Measurements from ENCODE around the gene LRRC49. TPM values are rescaled to one million over a fixed set of nuclear protein-coding genes. Genes with fewer than 3 reads are reported as not detected.

The LRRC49 gene
- polyA plus RNA-seq, 1 donor (not counting 4 experiments of a cell fraction or from before 2014, with no cell fraction given): 9.9 TPM

DNA sequence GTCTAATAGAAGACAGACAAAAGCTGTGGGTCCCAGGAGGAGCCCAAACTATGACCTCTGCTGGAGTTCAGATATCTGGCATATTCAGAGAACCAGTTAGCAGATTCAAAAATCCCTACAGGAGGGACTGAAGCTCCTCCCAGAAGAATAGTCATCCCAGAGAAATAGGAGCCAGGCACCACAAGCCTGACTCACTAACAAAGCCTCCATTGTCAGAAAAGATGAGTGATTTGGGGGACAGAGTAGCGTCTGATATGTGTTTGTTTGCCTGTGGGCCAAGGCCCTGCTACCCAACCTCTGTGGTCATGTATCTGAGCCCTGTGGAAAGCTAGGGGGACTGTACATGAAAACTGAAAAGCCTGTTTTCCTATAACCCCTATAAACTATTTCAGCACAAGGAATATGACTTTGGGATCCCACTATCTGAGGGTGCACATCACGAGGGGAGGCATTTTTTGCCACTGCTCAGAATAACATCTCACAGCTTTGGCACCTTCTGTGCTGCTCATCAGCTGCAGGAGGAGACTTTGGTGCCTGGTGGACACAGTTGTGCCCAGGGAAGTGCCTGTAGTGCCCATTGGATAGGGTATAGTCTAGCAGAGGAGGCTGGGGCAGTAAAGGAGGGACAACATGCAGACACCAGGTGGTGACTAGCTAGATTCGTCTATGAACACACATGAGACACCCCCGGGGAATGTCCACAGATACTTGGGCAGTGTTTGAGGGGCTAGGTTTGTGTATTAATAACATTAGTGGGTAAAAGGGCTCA is 29.0 kb upstream of the LRRC49 start:
- no peaks in the 10 kb centered on the region for H3K27me3 ChIP-seq (ENCODE audit: control insufficient read depth, extremely low read depth, insufficient read depth, low read length)
- no peaks in the 10 kb centered on the region for H4K20me1 ChIP-seq (ENCODE audit: control insufficient read depth, extremely low read depth, insufficient read depth, low read length)
- no peak for TF ChIP-seq EZH2 (IDR thresholded peaks at IDR 0.05; ENCODE audit: low read length)
- TF ChIP-seq, protein P1, sequence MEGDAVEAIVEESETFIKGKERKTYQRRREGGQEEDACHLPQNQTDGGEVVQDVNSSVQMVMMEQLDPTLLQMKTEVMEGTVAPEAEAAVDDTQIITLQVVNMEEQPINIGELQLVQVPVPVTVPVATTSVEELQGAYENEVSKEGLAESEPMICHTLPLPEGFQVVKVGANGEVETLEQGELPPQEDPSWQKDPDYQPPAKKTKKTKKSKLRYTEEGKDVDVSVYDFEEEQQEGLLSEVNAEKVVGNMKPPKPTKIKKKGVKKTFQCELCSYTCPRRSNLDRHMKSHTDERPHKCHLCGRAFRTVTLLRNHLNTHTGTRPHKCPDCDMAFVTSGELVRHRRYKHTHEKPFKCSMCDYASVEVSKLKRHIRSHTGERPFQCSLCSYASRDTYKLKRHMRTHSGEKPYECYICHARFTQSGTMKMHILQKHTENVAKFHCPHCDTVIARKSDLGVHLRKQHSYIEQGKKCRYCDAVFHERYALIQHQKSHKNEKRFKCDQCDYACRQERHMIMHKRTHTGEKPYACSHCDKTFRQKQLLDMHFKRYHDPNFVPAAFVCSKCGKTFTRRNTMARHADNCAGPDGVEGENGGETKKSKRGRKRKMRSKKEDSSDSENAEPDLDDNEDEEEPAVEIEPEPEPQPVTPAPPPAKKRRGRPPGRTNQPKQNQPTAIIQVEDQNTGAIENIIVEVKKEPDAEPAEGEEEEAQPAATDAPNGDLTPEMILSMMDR (optimal IDR thresholded peaks at IDR 0.05 in 1 of 3, IDR thresholded peaks at IDR 0.05 in 1 of 3, conservative IDR thresholded peaks at IDR 0.05 in 1 of 3; ENCODE audit: extremely low read depth in 1 of 3, insufficient read depth in 2 of 3, low read length in 3 of 3): no peak
- DNase-seq (ENCODE audit: low read depth, low spot score) (peak; percentile 49), FAIRE-seq (peak; percentile 98)
- H3K4me1 ChIP-seq (ENCODE audit: control insufficient read depth, extremely low read depth, insufficient read depth, low read length): peaks cover 25% of the 10 kb centered on the region
- peak overlapping the region; percentile 58 for H3K4me2 ChIP-seq (ENCODE audit: control insufficient read depth, extremely low read depth, insufficient read depth, low read depth, low read length)
- H3K9me3 ChIP-seq (ENCODE audit: control insufficient read depth, low read depth, low read length): no peaks in the 10 kb centered on the region
- H2AFZ ChIP-seq (ENCODE audit: control insufficient read depth, low read length): no peak overlapping the region
- H3K9me1 ChIP-seq (ENCODE audit: control insufficient read depth, extremely low read depth, insufficient read depth, low read length): no peaks in the 10 kb centered on the region
- no peak overlapping the region for H3K4me3 ChIP-seq (ENCODE audit: control insufficient read depth in 2 of 3, extremely low read depth in 1 of 3, insufficient read depth in 2 of 3, low read depth in 1 of 3, low read length in 3 of 3)
- H3K9ac ChIP-seq (ENCODE audit: control insufficient read depth, extremely low read depth, insufficient read depth, low read length): peak overlapping the region; percentile 8
- dilution Hi-C loops (cut with MboI; ENCODE audit: extremely low pct_ligation_motif_present, low sequenced_read_pairs): no loop called here
- H3K79me2 ChIP-seq (ENCODE audit: control insufficient read depth, insufficient read depth, low read length): no peaks in the 10 kb centered on the region
- H3K36me3 ChIP-seq (ENCODE audit: control insufficient read depth in 2 of 2, extremely low read depth in 1 of 2, insufficient read depth in 2 of 2, low read length in 2 of 2): no peaks in the 10 kb centered on the region
- peak overlapping the region; percentile 75 for H3K27ac ChIP-seq (ENCODE audit: control insufficient read depth, insufficient read depth, low read length)

DNA sequence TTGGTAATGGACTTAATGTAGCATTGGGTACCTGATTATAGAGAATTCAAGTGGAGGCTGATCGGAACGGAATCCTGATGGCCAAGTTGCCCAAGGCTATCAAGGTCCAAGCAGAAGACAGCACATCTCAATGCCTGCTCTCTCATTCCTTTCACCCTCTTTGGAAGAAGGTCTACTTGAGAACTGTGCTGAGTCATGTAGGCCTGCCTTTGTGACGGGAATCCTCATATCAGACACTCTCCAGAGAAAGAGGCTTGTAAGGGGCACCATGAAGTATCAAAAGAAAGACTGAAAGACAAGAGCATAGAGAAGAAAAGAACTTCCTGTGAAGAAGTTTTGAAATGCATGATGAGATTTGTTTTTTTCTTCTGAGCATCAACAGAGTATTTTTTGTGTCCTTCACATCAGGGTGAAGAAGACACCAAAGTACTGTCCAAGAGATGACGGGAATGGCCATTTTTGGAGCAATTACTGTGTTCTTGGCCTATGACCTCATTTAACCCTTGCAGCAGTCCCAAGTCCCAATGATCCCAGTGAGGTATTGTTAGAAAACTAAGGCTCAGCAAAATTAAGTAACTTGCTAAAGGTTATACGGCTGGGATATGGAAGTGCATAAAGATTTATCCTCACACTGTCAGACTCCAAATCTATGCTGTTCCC is 25.5 kb upstream of the LRRC49 start:
- Histone ChIP-seq H3K9me1 (ENCODE audit: control insufficient read depth, extremely low read depth, insufficient read depth, low read length) (no peaks in the 10 kb centered on the region), H3K79me2 (ENCODE audit: control insufficient read depth, insufficient read depth, low read length) (no peaks in the 10 kb centered on the region), H3K4me3 (ENCODE audit: control insufficient read depth in 2 of 3, extremely low read depth in 1 of 3, insufficient read depth in 2 of 3, low read depth in 1 of 3, low read length in 3 of 3) (no peak overlapping the region), H3K9me3 (ENCODE audit: control insufficient read depth, low read depth, low read length) (no peaks in the 10 kb centered on the region), H3K36me3 (ENCODE audit: control insufficient read depth in 2 of 2, extremely low read depth in 1 of 2, insufficient read depth in 2 of 2, low read length in 2 of 2) (no peaks in the 10 kb centered on the region), H4K20me1 (ENCODE audit: control insufficient read depth, extremely low read depth, insufficient read depth, low read length) (no peaks in the 10 kb centered on the region), H3K4me1 (ENCODE audit: control insufficient read depth, extremely low read depth, insufficient read depth, low read length) (peaks cover 25% of the 10 kb centered on the region), H3K4me2 (ENCODE audit: control insufficient read depth, extremely low read depth, insufficient read depth, low read depth, low read length) (no peak overlapping the region), H3K27me3 (ENCODE audit: control insufficient read depth, extremely low read depth, insufficient read depth, low read length) (no peaks in the 10 kb centered on the region), H2AFZ (ENCODE audit: control insufficient read depth, low read length) (no peak overlapping the region), H3K27ac (ENCODE audit: control insufficient read depth, insufficient read depth, low read length) (no peak overlapping the region), H3K9ac (ENCODE audit: control insufficient read depth, extremely low read depth, insufficient read depth, low read length) (no peak overlapping the region)
- FAIRE-seq (no peak), DNase-seq (ENCODE audit: low read depth, low spot score) (no peak)
- no peak for TF ChIP-seq EZH2 (IDR thresholded peaks at IDR 0.05; ENCODE audit: low read length)
- TF ChIP-seq, protein P1 (optimal IDR thresholded peaks at IDR 0.05 in 1 of 3, IDR thresholded peaks at IDR 0.05 in 1 of 3, conservative IDR thresholded peaks at IDR 0.05 in 1 of 3; ENCODE audit: extremely low read depth in 1 of 3, insufficient read depth in 2 of 3, low read length in 3 of 3): no peak
- dilution Hi-C loops (cut with MboI; ENCODE audit: extremely low pct_ligation_motif_present, low sequenced_read_pairs): no loop called here

Measured in keratinocyte (primary cell).